Measurements from ENCODE around the gene MDM1.

DNA sequence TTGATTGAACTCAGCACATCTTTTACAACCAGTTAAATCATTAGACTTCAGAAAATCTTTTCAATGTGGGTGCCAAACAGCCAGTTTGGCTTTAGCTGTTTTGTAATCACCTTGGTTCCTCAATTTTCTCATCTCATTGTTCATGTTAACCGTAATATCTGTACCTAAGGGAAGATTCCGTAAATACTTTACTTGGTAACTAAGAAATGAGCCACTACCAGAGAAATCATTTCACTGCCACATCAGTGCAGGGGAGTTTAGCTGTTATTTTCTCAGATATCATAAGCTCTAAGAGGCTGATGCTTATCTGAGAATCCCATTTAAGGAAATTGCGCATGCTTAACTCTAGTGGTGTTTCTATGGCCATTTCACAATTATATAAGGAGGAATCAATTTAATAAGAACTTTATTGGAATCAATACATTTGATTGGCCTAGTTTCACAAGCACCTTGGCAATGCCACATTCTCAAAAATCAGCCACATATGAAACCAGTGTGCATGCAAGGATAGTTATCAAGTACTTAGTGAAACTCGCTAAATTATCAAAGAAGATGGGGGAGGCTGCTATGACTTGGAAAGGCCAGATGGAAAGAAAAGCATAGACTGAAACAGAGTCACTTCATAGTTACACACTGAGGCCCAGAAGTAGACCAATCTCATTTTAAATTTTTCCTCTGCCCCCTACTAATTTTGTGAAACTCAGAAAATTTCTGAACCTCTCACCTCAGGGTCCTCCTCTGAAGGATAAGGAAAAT is 50.7 kb downstream of the MDM1 start:
- TF ChIP-seq, protein P1, sequence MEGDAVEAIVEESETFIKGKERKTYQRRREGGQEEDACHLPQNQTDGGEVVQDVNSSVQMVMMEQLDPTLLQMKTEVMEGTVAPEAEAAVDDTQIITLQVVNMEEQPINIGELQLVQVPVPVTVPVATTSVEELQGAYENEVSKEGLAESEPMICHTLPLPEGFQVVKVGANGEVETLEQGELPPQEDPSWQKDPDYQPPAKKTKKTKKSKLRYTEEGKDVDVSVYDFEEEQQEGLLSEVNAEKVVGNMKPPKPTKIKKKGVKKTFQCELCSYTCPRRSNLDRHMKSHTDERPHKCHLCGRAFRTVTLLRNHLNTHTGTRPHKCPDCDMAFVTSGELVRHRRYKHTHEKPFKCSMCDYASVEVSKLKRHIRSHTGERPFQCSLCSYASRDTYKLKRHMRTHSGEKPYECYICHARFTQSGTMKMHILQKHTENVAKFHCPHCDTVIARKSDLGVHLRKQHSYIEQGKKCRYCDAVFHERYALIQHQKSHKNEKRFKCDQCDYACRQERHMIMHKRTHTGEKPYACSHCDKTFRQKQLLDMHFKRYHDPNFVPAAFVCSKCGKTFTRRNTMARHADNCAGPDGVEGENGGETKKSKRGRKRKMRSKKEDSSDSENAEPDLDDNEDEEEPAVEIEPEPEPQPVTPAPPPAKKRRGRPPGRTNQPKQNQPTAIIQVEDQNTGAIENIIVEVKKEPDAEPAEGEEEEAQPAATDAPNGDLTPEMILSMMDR (IDR thresholded peaks at IDR 0.05; ENCODE audit: poor library complexity): no peak
- TF ChIP-seq EZH2 (IDR thresholded peaks at IDR 0.05; ENCODE audit: borderline replicate concordance) (no peak), EZH2phosphoT487 (IDR thresholded peaks at IDR 0.05; ENCODE audit: low read depth, severe bottlenecking, unreplicated experiment) (no peak)

Measured in hepatocyte (in vitro differentiated cells).